DOHH2 (cell line): ENCODE results near the gene SLC35F5.
"Not testable (repeated sequence)": the region's sequence is repeated elsewhere in the genome, so short reads cannot be mapped to it uniquely, and the experiment has no call there.

Experiments used
- H3F3A ChIP-seq: fragments of 200-600 bp; sonication (generic), shearing (Covaris generic); 2 replicates; pipeline ENCODE4 v1.6.0; 2016; ENCODE audit warnings: antibody characterized with exemption, mild to moderate bottlenecking; ENCODE audit not compliant: control insufficient read depth, insufficient read depth
- H3K27ac ChIP-seq: fragments of 200-600 bp; sonication (generic); 2 replicates; pipeline ENCODE4 v1.5.1; 2014; ENCODE audit warnings: low read depth, mild to moderate bottlenecking, low read length, moderate library complexity
- H3K27me3 ChIP-seq: fragments of 200-600 bp; sonication (generic); 2 replicates; pipeline ENCODE4 v1.6.1; 2014; ENCODE audit warnings: mild to moderate bottlenecking, low read length, mixed read lengths; ENCODE audit not compliant: control insufficient read depth
- H3K36me3 ChIP-seq: fragments of 200-600 bp; sonication (generic); 2 replicates; pipeline ENCODE4 v1.6.1; 2014; ENCODE audit warnings: mild to moderate bottlenecking, low read length, moderate library complexity, mixed read lengths; ENCODE audit not compliant: control insufficient read depth
- H3K4me1 ChIP-seq: fragments of 200-600 bp; sonication (generic); 2 replicates; pipeline ENCODE4 v1.6.1; 2014; ENCODE audit warnings: mild to moderate bottlenecking, low read length, mixed read lengths; ENCODE audit not compliant: control insufficient read depth
- H3K4me2 ChIP-seq: fragments of 200-600 bp; sonication (generic); 2 replicates; pipeline ENCODE4 v1.6.0; 2014; ENCODE audit warnings: mild to moderate bottlenecking, low read length, moderate library complexity
- H3K4me3 ChIP-seq: fragments of 200-600 bp; sonication (generic); 2 replicates; pipeline ENCODE4 v1.5.1; 2014; ENCODE audit warnings: mild to moderate bottlenecking, low read length, mixed read lengths
- H3K79me2 ChIP-seq: fragments of 200-600 bp; sonication (generic); 2 replicates; pipeline ENCODE4 v1.6.1; 2014; ENCODE audit warnings: mild to moderate bottlenecking, low read length, mixed read lengths; ENCODE audit not compliant: control insufficient read depth
- H3K9me2 ChIP-seq: fragments of 200-600 bp; sonication (generic); replicated peaks from 2 replicates; pipeline ENCODE4 v1.6.1; 2014; ENCODE audit warnings: mild to moderate bottlenecking, low read length, mixed read lengths; ENCODE audit not compliant: control insufficient read depth
- H3K9me3 ChIP-seq: fragments of 200-600 bp; sonication (generic); 2 replicates; pipeline ENCODE4 v1.6.1; 2014; ENCODE audit warnings: antibody characterized with exemption, low read length, mixed read lengths; ENCODE audit not compliant: control insufficient read depth, insufficient read depth
- H4K20me1 ChIP-seq: fragments of 200-600 bp; sonication (generic); 2 replicates; pipeline ENCODE4 v1.6.0; 2014; ENCODE audit warnings: low read depth, mild to moderate bottlenecking, antibody characterized with exemption, low read length, moderate library complexity; ENCODE audit not compliant: control insufficient read depth, insufficient read depth
- EZH2phosphoT487 ChIP-seq: fragments of 200-600 bp; sonication (generic); IDR thresholded peaks from 2 replicates; pipeline ENCODE4 v1.6.1; 2017; ENCODE audit warnings: borderline replicate concordance, mild to moderate bottlenecking, antibody characterized with exemption, low read length, moderate library complexity, mixed read lengths
- TF ChIP-seq, protein P1 (sequence below): fragments of 200-600 bp; sonication (generic); IDR thresholded peaks from one replicate; pipeline ENCODE4 v1.5.1; 2014; ENCODE audit warnings: antibody characterized with exemption, mild to moderate bottlenecking, low read depth, low read length; ENCODE audit not compliant: poor library complexity, severe bottlenecking

The SLC35F5 gene

DNA sequence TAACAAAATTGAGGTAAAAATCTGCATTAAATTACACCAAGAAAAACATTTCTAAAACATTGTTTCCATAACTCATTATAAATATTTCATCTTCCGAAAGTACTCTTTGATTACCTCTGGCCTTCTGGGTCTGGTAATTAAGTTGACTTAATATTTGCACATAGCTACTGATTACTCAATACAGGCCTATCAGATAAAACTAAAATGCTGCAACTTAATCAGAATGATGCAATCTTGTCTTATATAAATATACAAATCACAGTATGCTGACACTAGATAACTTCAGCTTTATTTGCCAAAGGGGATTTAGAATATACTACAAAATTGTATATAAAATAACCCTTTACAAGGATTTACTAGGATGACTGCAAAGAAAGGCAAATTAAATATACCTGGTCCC, 49.3 kb downstream of the SLC35F5 start:
- peaks cover 17% of the 10 kb centered on the region; the same call in 1 of the 2 replicates for H3F3A ChIP-seq
- H3K79me2 ChIP-seq: no peaks in the 10 kb centered on the region
- no peaks in the 10 kb centered on the region for H3K27me3 ChIP-seq
- H3K4me1 ChIP-seq: peaks cover 21% of the 10 kb centered on the region
- no peak overlapping the region for H3K27ac ChIP-seq
- no peaks in the 10 kb centered on the region for H4K20me1 ChIP-seq
- H3K36me3 ChIP-seq: no peaks in the 10 kb centered on the region
- H3K4me2 ChIP-seq: no peak overlapping the region; the same call in 1 of the 2 replicates
- no peaks in the 10 kb centered on the region for H3K9me2 ChIP-seq
- no peak overlapping the region for H3K4me3 ChIP-seq
- H3K9me3 ChIP-seq: no peaks in the 10 kb centered on the region
- TF ChIP-seq, protein P1, sequence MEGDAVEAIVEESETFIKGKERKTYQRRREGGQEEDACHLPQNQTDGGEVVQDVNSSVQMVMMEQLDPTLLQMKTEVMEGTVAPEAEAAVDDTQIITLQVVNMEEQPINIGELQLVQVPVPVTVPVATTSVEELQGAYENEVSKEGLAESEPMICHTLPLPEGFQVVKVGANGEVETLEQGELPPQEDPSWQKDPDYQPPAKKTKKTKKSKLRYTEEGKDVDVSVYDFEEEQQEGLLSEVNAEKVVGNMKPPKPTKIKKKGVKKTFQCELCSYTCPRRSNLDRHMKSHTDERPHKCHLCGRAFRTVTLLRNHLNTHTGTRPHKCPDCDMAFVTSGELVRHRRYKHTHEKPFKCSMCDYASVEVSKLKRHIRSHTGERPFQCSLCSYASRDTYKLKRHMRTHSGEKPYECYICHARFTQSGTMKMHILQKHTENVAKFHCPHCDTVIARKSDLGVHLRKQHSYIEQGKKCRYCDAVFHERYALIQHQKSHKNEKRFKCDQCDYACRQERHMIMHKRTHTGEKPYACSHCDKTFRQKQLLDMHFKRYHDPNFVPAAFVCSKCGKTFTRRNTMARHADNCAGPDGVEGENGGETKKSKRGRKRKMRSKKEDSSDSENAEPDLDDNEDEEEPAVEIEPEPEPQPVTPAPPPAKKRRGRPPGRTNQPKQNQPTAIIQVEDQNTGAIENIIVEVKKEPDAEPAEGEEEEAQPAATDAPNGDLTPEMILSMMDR: no peak
- no peak for TF ChIP-seq EZH2phosphoT487

DNA sequence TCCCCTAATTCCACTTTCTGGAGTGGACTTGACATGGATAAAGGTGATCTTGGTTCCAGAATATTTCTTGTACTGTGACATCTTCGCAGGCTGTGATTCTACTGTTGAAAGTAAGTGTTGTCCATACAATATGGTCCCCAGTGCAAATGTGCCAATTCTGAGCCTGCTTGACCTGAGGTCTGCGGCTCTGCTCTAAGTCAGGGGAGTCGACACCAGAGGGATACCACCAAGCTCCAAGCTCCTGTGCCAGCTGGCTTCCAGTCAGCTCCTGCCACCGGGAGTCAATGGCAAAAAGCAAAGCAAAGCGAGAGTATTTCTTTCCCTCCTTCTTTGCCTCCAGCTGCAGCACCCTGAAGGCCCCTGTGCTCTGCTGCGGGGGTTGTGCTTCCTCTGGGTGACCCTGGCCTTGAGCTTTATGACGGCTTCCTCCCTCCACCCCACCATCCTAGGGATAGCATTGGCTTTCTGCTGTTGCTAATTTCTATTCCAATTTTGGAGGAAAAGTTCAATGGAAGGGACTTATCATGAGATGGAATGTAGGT, 50.4 kb downstream of the SLC35F5 start:
- H4K20me1 ChIP-seq: no peaks in the 10 kb centered on the region

DNA sequence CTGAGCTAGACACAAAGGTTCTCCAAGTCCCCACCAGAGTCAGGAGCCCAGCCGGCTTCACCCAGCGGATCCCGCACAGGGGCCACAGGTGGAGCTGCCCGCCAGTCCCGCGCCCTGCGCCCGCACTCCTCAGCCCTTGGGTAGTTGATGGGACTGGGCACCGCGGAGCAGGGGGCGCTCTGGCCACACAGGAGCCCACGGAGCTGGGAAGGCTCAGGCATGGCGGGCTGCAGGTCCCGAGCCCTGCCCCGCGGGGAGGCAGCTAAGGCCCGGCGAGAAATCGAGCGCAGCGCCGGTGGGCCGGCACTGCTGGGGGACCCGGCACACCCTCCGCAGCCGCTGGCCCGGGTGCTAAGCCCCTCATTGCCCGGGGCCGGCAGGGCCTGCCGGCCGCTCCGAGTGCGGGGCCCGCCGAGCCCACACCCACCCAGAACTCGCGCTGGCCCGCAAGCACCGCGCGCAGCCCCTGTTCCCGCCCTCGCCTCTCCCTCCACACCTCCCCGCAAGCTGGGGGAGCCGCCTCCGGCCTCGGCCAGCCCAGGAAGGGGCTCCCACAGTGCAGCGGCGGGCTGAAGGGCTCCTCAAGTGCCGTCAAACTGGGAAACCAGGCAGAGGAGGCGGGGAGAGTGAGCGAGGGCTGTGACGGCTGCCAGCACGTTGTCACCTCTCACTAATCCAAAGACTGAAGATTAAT, 52.0 kb downstream of the SLC35F5 start:
- not testable (repeated sequence) for H3K79me2 ChIP-seq, H3K27me3 ChIP-seq, H3K4me2 ChIP-seq, H3K36me3 ChIP-seq, H3K4me3 ChIP-seq, H4K20me1 ChIP-seq, H3K27ac ChIP-seq, H3K9me3 ChIP-seq, H3K9me2 ChIP-seq
- peaks cover 21% of the 10 kb centered on the region for H3F3A ChIP-seq
- peaks cover 33% of the 10 kb centered on the region for H3K4me1 ChIP-seq

More for the DNA sequence above, 50.4 kb downstream of the SLC35F5 start:
- no peak overlapping the region for H3K27ac ChIP-seq
- H3K36me3 ChIP-seq: no peaks in the 10 kb centered on the region
- no peak for TF ChIP-seq EZH2phosphoT487
- TF ChIP-seq, protein P1: no peak
- H3K4me1 ChIP-seq: peaks cover 21% of the 10 kb centered on the region
- no peak overlapping the region for H3K4me2 ChIP-seq
- no peak overlapping the region for H3K4me3 ChIP-seq
- peaks cover 21% of the 10 kb centered on the region for H3F3A ChIP-seq
- no peaks in the 10 kb centered on the region for H3K79me2 ChIP-seq
- no peaks in the 10 kb centered on the region for H3K9me3 ChIP-seq
- H3K9me2 ChIP-seq: no peaks in the 10 kb centered on the region
- no peaks in the 10 kb centered on the region for H3K27me3 ChIP-seq
